Retinal pigment epithelial cell (primary cell): Measurements from ENCODE around the gene ABCB11.

ENCODE experiments used
- DNase-seq: peaks from one replicate; pipeline ENCODE4 v3.0.0-alpha.2; 2010; ENCODE audit warnings: low read depth
- H3K4me3 ChIP-seq: 2 replicates; pipeline ENCODE4 v1.5.1; 2011; ENCODE audit warnings: mild to moderate bottlenecking, low read length, control low read depth, moderate library complexity
- CTCF ChIP-seq: conservative IDR thresholded peaks from 2 replicates; pipeline ENCODE4 v1.5.1; 2011; ENCODE audit warnings: low read depth, low read length, control low read depth, inconsistent platforms

Gene ABCB11

GRCh38 chr2:168986398-168986943, 44.7 kb downstream of the ABCB11 start:
- no peak for TF ChIP-seq CTCF
- no peak overlapping the region for H3K4me3 ChIP-seq
- DNase-seq = no peak

GRCh38 chr2:168981651-168982050, 49.5 kb downstream of the ABCB11 start:
- no peak for DNase-seq
- no peak for TF ChIP-seq CTCF
- H3K4me3 ChIP-seq = no peak overlapping the region

GRCh38 chr2:168978461-168978861, 52.7 kb downstream of the ABCB11 start:
- no peak overlapping the region for H3K4me3 ChIP-seq
- TF ChIP-seq CTCF = no peak
- DNase-seq = no peak

GRCh38 chr2:168977608-168978007, 53.5 kb downstream of the ABCB11 start:
- DNase-seq = no peak
- no peak overlapping the region for H3K4me3 ChIP-seq
- TF ChIP-seq CTCF = no peak

GRCh38 chr2:168976034-168976654, 55.0 kb downstream of the ABCB11 start:
- no peak for DNase-seq
- TF ChIP-seq CTCF = no peak
- no peak overlapping the region for H3K4me3 ChIP-seq

- DNase-seq = no peak
- H3K4me3 ChIP-seq = no peak overlapping the region
- no peak for TF ChIP-seq CTCF
Observed at GRCh38 chr2:168974428-168974827, 56.7 kb downstream of the ABCB11 start.

GRCh38 chr2:168971261-168971660, 59.9 kb downstream of the ABCB11 start:
- DNase-seq = no peak
- no peak overlapping the region for H3K4me3 ChIP-seq
- TF ChIP-seq CTCF = no peak
